ENCODE measurements around the gene WNK1. TPM values are rescaled to one million over a fixed set of nuclear protein-coding genes. Genes with fewer than 3 reads are reported as not detected.
A peak's percentile ranks its signal among the peaks of the same experiment; 100 is the strongest.

WNK1 gene
- total and polyA plus RNA-seq, 2 experiments from 2014 or later: 41.5 to 47.2 TPM

DNA sequence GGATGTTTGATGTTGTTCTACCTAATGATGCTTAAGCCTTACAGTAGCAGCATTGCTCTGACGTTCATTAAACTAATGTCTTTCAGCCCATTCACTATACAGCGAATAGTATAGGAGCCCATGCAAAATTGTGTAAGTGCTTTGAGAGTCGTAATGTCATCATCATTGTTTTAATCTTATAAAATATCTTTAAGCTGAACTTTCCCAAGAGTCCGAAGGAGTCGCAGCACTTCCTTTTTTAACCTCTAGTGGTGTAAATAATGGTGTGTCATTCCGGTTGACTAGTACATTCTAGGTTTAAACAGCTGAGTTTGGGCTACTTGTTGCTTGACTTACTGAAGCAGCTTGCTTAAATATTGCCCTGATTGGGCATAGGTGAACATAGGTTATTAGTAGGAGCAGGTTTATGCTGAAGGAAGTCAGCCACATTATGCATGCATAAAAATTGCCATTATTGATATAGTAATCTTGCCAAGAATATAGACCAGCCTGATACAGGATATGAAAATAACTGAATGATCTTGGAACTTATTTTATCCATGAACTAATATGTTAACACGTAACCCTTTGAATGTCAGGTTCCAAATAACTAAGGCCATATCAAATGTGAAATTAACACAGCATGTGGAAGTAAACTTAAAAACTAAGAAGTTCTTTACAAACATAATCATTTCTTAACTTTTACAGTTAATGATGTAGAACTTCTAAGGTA, 2.6 kb downstream of the WNK1 start:
- Histone ChIP-seq H3K4me2 (ENCODE audit: unreplicated experiment) (peak overlapping the region; percentile 90), H3K9ac (peak overlapping the region; percentile 88), H3K9me3 (ENCODE audit: low read depth) (no peaks in the 10 kb centered on the region), H3K79me2 (ENCODE audit: insufficient read depth) (peaks cover 71% of the 10 kb centered on the region), H3K4me3 (peak overlapping the region; percentile 95), H4K20me1 (ENCODE audit: insufficient read depth) (peaks cover 25% of the 10 kb centered on the region), H3K27me3 (replicated peaks; ENCODE audit: insufficient read depth) (no peaks in the 10 kb centered on the region), H3F3A (ENCODE audit: insufficient read depth) (peaks cover 43% of the 10 kb centered on the region), H3K27ac (peak overlapping the region; percentile 83), H2AFZ (no peak overlapping the region), H3K4me1 (ENCODE audit: insufficient read depth) (peaks cover 30% of the 10 kb centered on the region), H3K36me3 (ENCODE audit: low read depth) (no peaks in the 10 kb centered on the region), H3K9me2 (ENCODE audit: insufficient read depth) (no peaks in the 10 kb centered on the region)
- 0 to 1% methylated on average over 7 of the region's 7 CpGs for WGBS, 2 experiments (ENCODE audit: low coverage in 1 of 2, low lambda C conversion rate in 2 of 2, missing lambda C conversion rate in 2 of 2)
- DNase-seq: peak; percentile 93
- no peak for TF ChIP-seq EZH2 (IDR thresholded peaks at IDR 0.05; ENCODE audit: insufficient read depth, poor library complexity, severe bottlenecking)
- no peak for TF ChIP-seq EZH2phosphoT487 (IDR thresholded peaks at IDR 0.05; ENCODE audit: insufficient read depth, low read depth)
- in situ Hi-C loops (cut with MboI): loop anchor here (10.0 kb wide), 1 partner anchor 180 kb away; no protein-coding TSS in a partner anchor

DNA sequence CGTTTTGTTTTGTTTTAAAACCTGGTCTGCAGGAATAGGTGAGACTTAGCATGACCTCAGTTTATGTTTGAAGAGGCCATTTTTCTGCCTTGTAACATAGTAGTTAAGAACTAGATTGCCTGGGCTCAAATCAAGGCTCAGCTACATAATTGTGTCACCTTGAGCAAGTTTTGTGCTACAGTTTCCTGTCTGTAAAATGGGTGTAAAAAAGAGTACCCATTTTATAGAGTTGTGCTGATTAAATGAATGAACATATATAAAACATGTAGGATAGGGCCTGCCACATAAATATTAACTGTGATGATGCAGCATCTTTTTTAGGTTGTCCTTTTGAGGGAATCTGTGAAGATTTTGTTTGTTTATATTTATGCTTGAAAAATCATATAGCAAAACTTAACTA, 7.2 kb downstream of the WNK1 start:
- no peak overlapping the region for H2AFZ ChIP-seq
- no peaks in the 10 kb centered on the region for H3K9me3 ChIP-seq (ENCODE audit: low read depth)
- H3K79me2 ChIP-seq (ENCODE audit: insufficient read depth): peaks cover 100% of the 10 kb centered on the region
- in situ Hi-C loops (cut with MboI): loop anchor here (10.0 kb wide), 1 partner anchor 185 kb away; no protein-coding TSS in a partner anchor
- H3K4me2 ChIP-seq (ENCODE audit: unreplicated experiment): no peak overlapping the region
- 96 to 100% methylated on average over 1 of the region's 1 CpG for WGBS, 2 experiments (ENCODE audit: low coverage in 1 of 2, low lambda C conversion rate in 2 of 2, missing lambda C conversion rate in 2 of 2)
- H3K9me2 ChIP-seq (ENCODE audit: insufficient read depth): no peaks in the 10 kb centered on the region
- H3F3A ChIP-seq (ENCODE audit: insufficient read depth): peaks cover 26% of the 10 kb centered on the region
- no peaks in the 10 kb centered on the region for H3K27me3 ChIP-seq (replicated peaks; ENCODE audit: insufficient read depth)
- no peak overlapping the region for H3K9ac ChIP-seq
- peaks cover 36% of the 10 kb centered on the region for H3K4me1 ChIP-seq (ENCODE audit: insufficient read depth)
- no peak for DNase-seq
- no peak overlapping the region for H3K27ac ChIP-seq
- H3K4me3 ChIP-seq: no peak overlapping the region
- peaks cover 28% of the 10 kb centered on the region for H4K20me1 ChIP-seq (ENCODE audit: insufficient read depth)
- H3K36me3 ChIP-seq (ENCODE audit: low read depth): 0 out of 2 replicates have a peak, but pooled peaks cover 3% of the 10 kb centered on the region
- TF ChIP-seq EZH2 (IDR thresholded peaks at IDR 0.05; ENCODE audit: insufficient read depth, poor library complexity, severe bottlenecking) (no peak), EZH2phosphoT487 (IDR thresholded peaks at IDR 0.05; ENCODE audit: insufficient read depth, low read depth) (no peak)

DNA sequence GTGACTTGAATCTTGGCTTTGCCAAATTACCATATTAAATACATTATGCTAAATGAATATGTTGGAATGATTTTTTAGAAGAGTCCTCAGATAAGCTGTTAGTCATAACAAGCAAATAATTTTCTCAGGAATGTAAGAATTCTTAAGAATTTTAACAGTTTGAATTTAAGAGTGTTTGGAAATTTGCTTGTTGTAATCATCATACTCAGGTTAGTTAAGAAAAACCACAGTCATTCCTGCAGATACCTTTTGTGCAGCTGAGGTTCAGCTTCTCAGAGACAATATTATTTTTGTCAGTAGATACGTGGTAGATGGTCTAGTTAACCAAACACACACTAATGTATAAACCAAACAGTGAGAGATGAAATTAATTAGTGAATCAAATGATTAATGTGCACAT, 8.9 kb downstream of the WNK1 start:
- H3F3A ChIP-seq (ENCODE audit: insufficient read depth): peaks cover 11% of the 10 kb centered on the region; the same call in 1 of the 2 replicates
- no peaks in the 10 kb centered on the region for H3K9me3 ChIP-seq (ENCODE audit: low read depth)
- H3K4me2 ChIP-seq (ENCODE audit: unreplicated experiment): peak overlapping the region; percentile 36
- H3K27me3 ChIP-seq (replicated peaks; ENCODE audit: insufficient read depth): no peaks in the 10 kb centered on the region
- 0 out of 2 replicates have a peak overlapping the region, but pooled peaks have one; percentile 1 for H3K9ac ChIP-seq
- H3K36me3 ChIP-seq (ENCODE audit: low read depth): 0 out of 2 replicates have a peak, but pooled peaks cover 3% of the 10 kb centered on the region
- in situ Hi-C loops (cut with MboI): no loop called here
- H3K9me2 ChIP-seq (ENCODE audit: insufficient read depth): no peaks in the 10 kb centered on the region
- TF ChIP-seq EZH2 (IDR thresholded peaks at IDR 0.05; ENCODE audit: insufficient read depth, poor library complexity, severe bottlenecking) (no peak), EZH2phosphoT487 (IDR thresholded peaks at IDR 0.05; ENCODE audit: insufficient read depth, low read depth) (no peak)
- no peak overlapping the region for H2AFZ ChIP-seq
- H3K4me3 ChIP-seq: peak overlapping the region; percentile 13; the same call in 1 of the 2 replicates
- H3K4me1 ChIP-seq (ENCODE audit: insufficient read depth): peaks cover 30% of the 10 kb centered on the region
- DNase-seq: peak; percentile 33
- 4 to 13% methylated on average over 1 of the region's 1 CpG for WGBS, 2 experiments (ENCODE audit: low coverage in 1 of 2, low lambda C conversion rate in 2 of 2, missing lambda C conversion rate in 2 of 2)
- peaks cover 100% of the 10 kb centered on the region for H3K79me2 ChIP-seq (ENCODE audit: insufficient read depth)
- H3K27ac ChIP-seq: no peak overlapping the region
- peaks cover 20% of the 10 kb centered on the region; the same call in 1 of the 2 replicates for H4K20me1 ChIP-seq (ENCODE audit: insufficient read depth)

DNA sequence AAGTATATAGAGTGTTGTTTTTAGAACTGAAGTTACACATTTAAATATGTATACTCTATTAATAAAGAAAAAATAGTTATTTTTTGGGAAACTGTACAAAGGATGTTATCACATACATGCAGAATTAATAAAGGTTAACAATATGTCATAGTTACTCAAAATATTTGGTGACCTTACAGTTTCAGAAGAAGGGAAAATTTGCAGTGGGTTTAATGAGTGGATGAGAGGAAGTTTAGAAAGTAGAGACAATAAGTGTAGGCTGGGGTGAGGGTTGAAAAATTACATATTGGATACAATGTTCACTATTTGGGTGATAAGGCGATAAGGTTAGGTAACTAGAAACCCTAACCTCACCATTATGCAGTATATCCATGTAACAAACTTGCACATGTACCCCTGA, 13.5 kb downstream of the WNK1 start:
- Histone ChIP-seq H4K20me1 (ENCODE audit: insufficient read depth) (peaks cover 9% of the 10 kb centered on the region; the same call in 1 of the 2 replicates), H3K4me2 (ENCODE audit: unreplicated experiment) (no peak overlapping the region), H3K9ac (no peak overlapping the region), H3K9me3 (ENCODE audit: low read depth) (no peaks in the 10 kb centered on the region), H3K36me3 (ENCODE audit: low read depth) (0 out of 2 replicates have a peak, but pooled peaks cover 3% of the 10 kb centered on the region), H3K27me3 (replicated peaks; ENCODE audit: insufficient read depth) (no peaks in the 10 kb centered on the region), H3F3A (ENCODE audit: insufficient read depth) (0 out of 2 replicates have a peak, but pooled peaks cover 4% of the 10 kb centered on the region), H3K27ac (no peak overlapping the region), H3K4me3 (no peak overlapping the region), H2AFZ (no peak overlapping the region), H3K9me2 (ENCODE audit: insufficient read depth) (no peaks in the 10 kb centered on the region), H3K4me1 (ENCODE audit: insufficient read depth) (peaks cover 23% of the 10 kb centered on the region), H3K79me2 (ENCODE audit: insufficient read depth) (peaks cover 100% of the 10 kb centered on the region)
- in situ Hi-C loops (cut with MboI): no loop called here
- 95 to 100% methylated on average over 1 of the region's 1 CpG for WGBS, 2 experiments (ENCODE audit: low coverage in 1 of 2, low lambda C conversion rate in 2 of 2, missing lambda C conversion rate in 2 of 2)
- no peak for DNase-seq
- TF ChIP-seq EZH2phosphoT487 (IDR thresholded peaks at IDR 0.05; ENCODE audit: insufficient read depth, low read depth) (no peak), EZH2 (IDR thresholded peaks at IDR 0.05; ENCODE audit: insufficient read depth, poor library complexity, severe bottlenecking) (no peak)
